Measurements from ENCODE around the gene TRAF3.
"Not testable (repeated sequence)": the region's sequence is repeated elsewhere in the genome, so short reads cannot be mapped to it uniquely, and the experiment has no call there.

Gene TRAF3

GRCh38 chr14:102831163-102831804 is 54.0 kb downstream of the TRAF3 start:
- FAIRE-seq = no peak

GRCh38 chr14:102833341-102833740 is 56.1 kb downstream of the TRAF3 start:
- no peak for FAIRE-seq

- FAIRE-seq = no peak
These were observed 56.7 kb downstream of the TRAF3 start for GRCh38 chr14:102833991-102834390.

GRCh38 chr14:102835959-102836358 is 58.7 kb downstream of the TRAF3 start:
- FAIRE-seq = no peak

GRCh38 chr14:102837120-102837519 is 59.9 kb downstream of the TRAF3 start:
- not testable (repeated sequence) for FAIRE-seq

GRCh38 chr14:102838501-102838900 is 61.3 kb downstream of the TRAF3 start:
- no peak for FAIRE-seq

- FAIRE-seq = no peak
These were observed 62.9 kb downstream of the TRAF3 start for GRCh38 chr14:102840115-102840514.

- FAIRE-seq = no peak
These were observed 63.7 kb downstream of the TRAF3 start for GRCh38 chr14:102840771-102841528.

- no peak for FAIRE-seq
These were observed 71.7 kb downstream of the TRAF3 start for GRCh38 chr14:102848830-102849525.

GRCh38 chr14:102849526-102850379 is 72.5 kb downstream of the TRAF3 start:
- FAIRE-seq = no peak

GRCh38 chr14:102853648-102854047 is 76.4 kb downstream of the TRAF3 start:
- FAIRE-seq = no peak

- no peak for FAIRE-seq
These were observed 76.9 kb downstream of the TRAF3 start for GRCh38 chr14:102854091-102854703.

- no peak for FAIRE-seq
These were observed 78.9 kb downstream of the TRAF3 start for GRCh38 chr14:102856179-102856578.

GRCh38 chr14:102857444-102857843 is 80.2 kb downstream of the TRAF3 start:
- FAIRE-seq = no peak

GRCh38 chr14:102859911-102860310 is 82.7 kb downstream of the TRAF3 start:
- no peak for FAIRE-seq

GRCh38 chr14:102862154-102862773 is 85.0 kb downstream of the TRAF3 start:
- FAIRE-seq = no peak

- FAIRE-seq = no peak
These were observed 86.1 kb downstream of the TRAF3 start for GRCh38 chr14:102863381-102863780.

- not testable (repeated sequence) for FAIRE-seq
These were observed 88.7 kb downstream of the TRAF3 start for GRCh38 chr14:102865916-102866315.

- FAIRE-seq = no peak
These were observed 89.9 kb downstream of the TRAF3 start for GRCh38 chr14:102866982-102867761.

- FAIRE-seq = no peak
These were observed 90.8 kb downstream of the TRAF3 start for GRCh38 chr14:102867826-102868580.
